ENCODE results near the gene DIRAS1. TPM values are rescaled to one million over a fixed set of nuclear protein-coding genes. Genes with fewer than 3 reads are reported as not detected.
"Not testable (repeated sequence)": the region's sequence is repeated elsewhere in the genome, so short reads cannot be mapped to it uniquely, and the experiment has no call there.

The DIRAS1 gene
- total and polyA plus RNA-seq, 2 donors (not counting 3 experiments of a cell fraction or from before 2014, with no cell fraction given): 0.09 to 0.17 TPM

- H2AFZ ChIP-seq (ENCODE audit: low read depth, low read length): no peak overlapping the region
- H3K27me3 ChIP-seq (ENCODE audit: control insufficient read depth in 2 of 2, insufficient read depth in 2 of 2, low read length in 2 of 2): peaks cover under 1 to 2% of the 10 kb centered on the region in 2 experiments
- POLR2A ChIA-PET: no interaction called here
- no peak overlapping the region for H3K4me3 ChIP-seq (replicated peaks in 1 of 3; ENCODE audit: insufficient read depth in 1 of 3, low read depth in 1 of 3, low read length in 3 of 3)
- intact Hi-C loops (cut with micrococcal nuclease) (no loop called here), dilution Hi-C loops (cut with MboI; ENCODE audit: extremely low pct_ligation_motif_present, low sequenced_read_pairs) (no loop called here)
- H3K79me2 ChIP-seq (ENCODE audit: control insufficient read depth, insufficient read depth, low read length): no peaks in the 10 kb centered on the region
- no peaks in the 10 kb centered on the region for H3K9me3 ChIP-seq (replicated peaks; ENCODE audit: control insufficient read depth, insufficient read depth, low read length)
- no peak overlapping the region for H3K27ac ChIP-seq (ENCODE audit: insufficient read depth, low read depth, low read length)
- no peaks in the 10 kb centered on the region for H3K4me1 ChIP-seq (ENCODE audit: control insufficient read depth, extremely low read depth, insufficient read depth, low read length)
- no peak overlapping the region for H3K4me2 ChIP-seq (ENCODE audit: insufficient read depth, low read length)
- no peak for DNase-seq (ENCODE audit: low read depth, low spot score)
- no peaks in the 10 kb centered on the region for H3K36me3 ChIP-seq (ENCODE audit: control insufficient read depth in 2 of 2, extremely low read depth in 1 of 2, insufficient read depth in 2 of 2, low read length in 2 of 2)
- BruUV-seq (replicated peaks): no TSS peak
- FAIRE-seq: no peak
- H3K9me1 ChIP-seq (replicated peaks; ENCODE audit: control insufficient read depth, extremely low read depth, insufficient read depth, low read length): no peaks in the 10 kb centered on the region
- H3K9ac ChIP-seq (replicated peaks; ENCODE audit: extremely low read depth, insufficient read depth, low read length): no peak overlapping the region
- H4K20me1 ChIP-seq (replicated peaks; ENCODE audit: control insufficient read depth, extremely low read depth, insufficient read depth, low read length): no peaks in the 10 kb centered on the region
- TF ChIP-seq JUN (IDR thresholded peaks at IDR 0.05; ENCODE audit: borderline replicate concordance, insufficient read depth, insufficient read length, low read depth): no peak
- no peak for TF ChIP-seq POLR2A (IDR thresholded peaks at IDR 0.05; ENCODE audit: low read depth, low read length)
- no peak for TF ChIP-seq MYC (IDR thresholded peaks at IDR 0.05; ENCODE audit: low read depth, low read length)
- TF ChIP-seq EZH2 (IDR thresholded peaks at IDR 0.05; ENCODE audit: borderline replicate concordance, low read depth, low read length, severe bottlenecking): no peak
- no peak for TF ChIP-seq GATA2 (IDR thresholded peaks at IDR 0.05; ENCODE audit: insufficient read depth, insufficient read length, low read depth, low read length)
- no peak for TF ChIP-seq POLR2AphosphoS5 (IDR thresholded peaks at IDR 0.05; ENCODE audit: insufficient read depth, low read depth, low read length)
- no peak for TF ChIP-seq MAX (IDR thresholded peaks at IDR 0.05; ENCODE audit: insufficient read depth, insufficient read length)
- no peak for TF ChIP-seq CTCF (IDR thresholded peaks at IDR 0.05; ENCODE audit: extremely low read depth in 1 of 2, insufficient read depth in 1 of 2, low read depth in 1 of 2, low read length in 2 of 2)
- TF ChIP-seq FOS (IDR thresholded peaks at IDR 0.05; ENCODE audit: borderline replicate concordance, insufficient read depth, low read length): no peak
- CTCF ChIA-PET: no interaction called here
Measured at GRCh38 chr19:2714531-2715269, 6.5 kb downstream of the DIRAS1 start.

- H2AFZ ChIP-seq (ENCODE audit: low read depth, low read length); dilution Hi-C loops (cut with MboI; ENCODE audit: extremely low pct_ligation_motif_present, low sequenced_read_pairs); BruUV-seq (replicated peaks); H3K27me3 ChIP-seq (ENCODE audit: control insufficient read depth in 2 of 2, insufficient read depth in 2 of 2, low read length in 2 of 2); H3K9me1 ChIP-seq (replicated peaks; ENCODE audit: control insufficient read depth, extremely low read depth, insufficient read depth, low read length); H3K36me3 ChIP-seq (ENCODE audit: control insufficient read depth in 2 of 2, extremely low read depth in 1 of 2, insufficient read depth in 2 of 2, low read length in 2 of 2); H3K4me2 ChIP-seq (ENCODE audit: insufficient read depth, low read length); H3K9me3 ChIP-seq (replicated peaks; ENCODE audit: control insufficient read depth, insufficient read depth, low read length); DNase-seq (ENCODE audit: low read depth, low spot score); H3K79me2 ChIP-seq (ENCODE audit: control insufficient read depth, insufficient read depth, low read length); FAIRE-seq; CTCF ChIA-PET; H3K4me3 ChIP-seq (replicated peaks in 1 of 3; ENCODE audit: insufficient read depth in 1 of 3, low read depth in 1 of 3, low read length in 3 of 3); H4K20me1 ChIP-seq (replicated peaks; ENCODE audit: control insufficient read depth, extremely low read depth, insufficient read depth, low read length); H3K4me1 ChIP-seq (ENCODE audit: control insufficient read depth, extremely low read depth, insufficient read depth, low read length); H3K27ac ChIP-seq (ENCODE audit: insufficient read depth, low read depth, low read length); H3K9ac ChIP-seq (replicated peaks; ENCODE audit: extremely low read depth, insufficient read depth, low read length); POLR2A ChIA-PET; intact Hi-C loops (cut with micrococcal nuclease): not testable (repeated sequence)
Measured at GRCh38 chr19:2714102-2714501, 7.1 kb downstream of the DIRAS1 start.

- H3K4me3 ChIP-seq (replicated peaks in 1 of 3; ENCODE audit: insufficient read depth in 1 of 3, low read depth in 1 of 3, low read length in 3 of 3); H3K4me2 ChIP-seq (ENCODE audit: insufficient read depth, low read length); intact Hi-C loops (cut with micrococcal nuclease); DNase-seq (ENCODE audit: low read depth, low spot score); POLR2A ChIA-PET; H3K9ac ChIP-seq (replicated peaks; ENCODE audit: extremely low read depth, insufficient read depth, low read length); H3K9me3 ChIP-seq (replicated peaks; ENCODE audit: control insufficient read depth, insufficient read depth, low read length); H3K4me1 ChIP-seq (ENCODE audit: control insufficient read depth, extremely low read depth, insufficient read depth, low read length); H3K36me3 ChIP-seq (ENCODE audit: control insufficient read depth in 2 of 2, extremely low read depth in 1 of 2, insufficient read depth in 2 of 2, low read length in 2 of 2); H2AFZ ChIP-seq (ENCODE audit: low read depth, low read length); H3K9me1 ChIP-seq (replicated peaks; ENCODE audit: control insufficient read depth, extremely low read depth, insufficient read depth, low read length); H3K79me2 ChIP-seq (ENCODE audit: control insufficient read depth, insufficient read depth, low read length); BruUV-seq (replicated peaks); FAIRE-seq; CTCF ChIA-PET; dilution Hi-C loops (cut with MboI; ENCODE audit: extremely low pct_ligation_motif_present, low sequenced_read_pairs); H4K20me1 ChIP-seq (replicated peaks; ENCODE audit: control insufficient read depth, extremely low read depth, insufficient read depth, low read length); H3K27ac ChIP-seq (ENCODE audit: insufficient read depth, low read depth, low read length); H3K27me3 ChIP-seq (ENCODE audit: control insufficient read depth in 2 of 2, insufficient read depth in 2 of 2, low read length in 2 of 2): not testable (repeated sequence)
Measured at GRCh38 chr19:2713170-2713569, 8.0 kb downstream of the DIRAS1 start.
